PFSK-1 (cell line): ENCODE data around the gene CST8.

ENCODE experiments used
- FOXP2 ChIP-seq: optimal IDR thresholded peaks from 2 replicates; pipeline ENCODE3; 2011; ENCODE audit warnings: borderline replicate concordance, control low read depth, inconsistent platforms; ENCODE audit not compliant: insufficient read depth; ENCODE audit errors: extremely low read length, extremely low read depth
- POLR2AphosphoS5 ChIP-seq: IDR thresholded peaks from 2 replicates; pipeline ENCODE4 v1.6.1; 2012; ENCODE audit warnings: low read depth, mild to moderate bottlenecking, control low read depth, low read length, moderate library complexity
- SIN3A ChIP-seq: IDR thresholded peaks from 2 replicates; pipeline ENCODE4 v1.6.1; 2012; ENCODE audit warnings: mild to moderate bottlenecking, low read length, moderate library complexity, borderline replicate concordance; ENCODE audit not compliant: insufficient read depth
- TAF1 ChIP-seq: IDR thresholded peaks from 2 replicates; pipeline ENCODE4 v1.6.1; 2012; ENCODE audit warnings: low read length, control low read depth, borderline replicate concordance; ENCODE audit not compliant: insufficient read depth
- TF ChIP-seq, protein P1 (sequence below), 2 experiments: IDR thresholded peaks; 2 replicates each; pipeline versions ENCODE4 v1.6.1 to v1.8.0; 2011 to 2012; ENCODE audit warnings: low read depth in 2 of 2, low read length in 2 of 2, control low read depth in 1 of 2, inconsistent platforms in 1 of 2, mild to moderate bottlenecking in 1 of 2, moderate library complexity in 1 of 2; ENCODE audit not compliant: insufficient read depth in 1 of 2

The CST8 gene

GRCh38 chr20:23509247-23509913 is 18.5 kb downstream of the CST8 start:
- TF ChIP-seq SIN3A (no peak), TAF1 (no peak), POLR2AphosphoS5 (no peak), FOXP2 (no peak)
- TF ChIP-seq, protein P1, sequence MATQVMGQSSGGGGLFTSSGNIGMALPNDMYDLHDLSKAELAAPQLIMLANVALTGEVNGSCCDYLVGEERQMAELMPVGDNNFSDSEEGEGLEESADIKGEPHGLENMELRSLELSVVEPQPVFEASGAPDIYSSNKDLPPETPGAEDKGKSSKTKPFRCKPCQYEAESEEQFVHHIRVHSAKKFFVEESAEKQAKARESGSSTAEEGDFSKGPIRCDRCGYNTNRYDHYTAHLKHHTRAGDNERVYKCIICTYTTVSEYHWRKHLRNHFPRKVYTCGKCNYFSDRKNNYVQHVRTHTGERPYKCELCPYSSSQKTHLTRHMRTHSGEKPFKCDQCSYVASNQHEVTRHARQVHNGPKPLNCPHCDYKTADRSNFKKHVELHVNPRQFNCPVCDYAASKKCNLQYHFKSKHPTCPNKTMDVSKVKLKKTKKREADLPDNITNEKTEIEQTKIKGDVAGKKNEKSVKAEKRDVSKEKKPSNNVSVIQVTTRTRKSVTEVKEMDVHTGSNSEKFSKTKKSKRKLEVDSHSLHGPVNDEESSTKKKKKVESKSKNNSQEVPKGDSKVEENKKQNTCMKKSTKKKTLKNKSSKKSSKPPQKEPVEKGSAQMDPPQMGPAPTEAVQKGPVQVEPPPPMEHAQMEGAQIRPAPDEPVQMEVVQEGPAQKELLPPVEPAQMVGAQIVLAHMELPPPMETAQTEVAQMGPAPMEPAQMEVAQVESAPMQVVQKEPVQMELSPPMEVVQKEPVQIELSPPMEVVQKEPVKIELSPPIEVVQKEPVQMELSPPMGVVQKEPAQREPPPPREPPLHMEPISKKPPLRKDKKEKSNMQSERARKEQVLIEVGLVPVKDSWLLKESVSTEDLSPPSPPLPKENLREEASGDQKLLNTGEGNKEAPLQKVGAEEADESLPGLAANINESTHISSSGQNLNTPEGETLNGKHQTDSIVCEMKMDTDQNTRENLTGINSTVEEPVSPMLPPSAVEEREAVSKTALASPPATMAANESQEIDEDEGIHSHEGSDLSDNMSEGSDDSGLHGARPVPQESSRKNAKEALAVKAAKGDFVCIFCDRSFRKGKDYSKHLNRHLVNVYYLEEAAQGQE (IDR thresholded peaks at IDR 0.05; ENCODE audit: insufficient read depth in 1 of 2, low read depth in 2 of 2, low read length in 2 of 2), result no peak

DNA sequence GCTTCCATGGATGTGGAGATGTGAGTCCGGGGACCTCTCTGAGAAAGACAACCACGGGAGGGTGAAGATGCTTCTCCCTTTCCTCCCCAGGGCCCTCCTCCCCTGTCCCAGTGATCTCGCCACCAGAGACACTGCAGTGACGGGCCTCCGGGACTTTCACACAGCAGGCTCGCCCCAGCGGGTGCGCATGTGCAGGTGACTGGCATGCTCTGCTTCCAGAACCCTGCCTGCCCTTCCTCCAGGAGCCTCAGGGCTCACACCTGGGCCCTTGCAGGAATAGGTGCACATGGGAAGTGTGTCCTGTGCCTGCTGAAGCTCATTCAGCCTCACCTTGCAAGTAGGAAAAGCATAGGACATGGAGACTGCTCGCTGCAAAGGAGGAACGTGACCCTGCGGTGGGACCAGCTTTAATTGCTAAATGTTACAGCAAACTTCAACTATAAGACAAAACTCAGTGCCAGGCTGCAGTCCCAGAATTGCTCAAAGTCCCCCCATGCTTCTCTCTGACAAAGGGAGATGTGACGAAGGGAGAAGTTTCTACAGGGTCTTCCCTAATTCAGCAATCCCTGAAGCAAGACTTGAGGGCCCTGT is 19.2 kb downstream of the CST8 start:
- no peak for TF ChIP-seq TAF1
- no peak for TF ChIP-seq SIN3A
- TF ChIP-seq, protein P1 (IDR thresholded peaks at IDR 0.05; ENCODE audit: insufficient read depth in 1 of 2, low read depth in 2 of 2, low read length in 2 of 2), result no peak
- no peak for TF ChIP-seq POLR2AphosphoS5
- no peak for TF ChIP-seq FOXP2

GRCh38 chr20:23513164-23513563 is 22.2 kb downstream of the CST8 start:
- TF ChIP-seq SIN3A (no peak), TAF1 (no peak)
- TF ChIP-seq, protein P1 (IDR thresholded peaks at IDR 0.05; ENCODE audit: insufficient read depth in 1 of 2, low read depth in 2 of 2, low read length in 2 of 2), result no peak

GRCh38 chr20:23514848-23515247 is 23.9 kb downstream of the CST8 start:
- TF ChIP-seq, protein P1 (IDR thresholded peaks at IDR 0.05; ENCODE audit: insufficient read depth in 1 of 2, low read depth in 2 of 2, low read length in 2 of 2), result no peak
- no peak for TF ChIP-seq SIN3A
- TF ChIP-seq FOXP2, result no peak
- no peak for TF ChIP-seq POLR2AphosphoS5
- no peak for TF ChIP-seq TAF1
